Testis (tissue), 2 donors: ENCODE results near the gene EREG.

Experiments
- CTCF ChIP-seq, 3 experiments: fragments of 450-650 bp in 2 of 3; fragments of 200-600 bp in 1 of 3; sonication (generic) in 1 of 3; IDR thresholded peaks; one replicate each; pipeline ENCODE4 v1.5.1; 2016 to 2019; ENCODE audit warnings: antibody characterized with exemption in 3 of 3, mild to moderate bottlenecking in 2 of 3, moderate library complexity in 1 of 3
- POLR2A ChIP-seq: fragments of 450-650 bp; IDR thresholded peaks from one replicate; pipeline ENCODE4 v1.6.1; 2017; ENCODE audit warnings: antibody characterized with exemption, mild to moderate bottlenecking, moderate library complexity

DNA sequence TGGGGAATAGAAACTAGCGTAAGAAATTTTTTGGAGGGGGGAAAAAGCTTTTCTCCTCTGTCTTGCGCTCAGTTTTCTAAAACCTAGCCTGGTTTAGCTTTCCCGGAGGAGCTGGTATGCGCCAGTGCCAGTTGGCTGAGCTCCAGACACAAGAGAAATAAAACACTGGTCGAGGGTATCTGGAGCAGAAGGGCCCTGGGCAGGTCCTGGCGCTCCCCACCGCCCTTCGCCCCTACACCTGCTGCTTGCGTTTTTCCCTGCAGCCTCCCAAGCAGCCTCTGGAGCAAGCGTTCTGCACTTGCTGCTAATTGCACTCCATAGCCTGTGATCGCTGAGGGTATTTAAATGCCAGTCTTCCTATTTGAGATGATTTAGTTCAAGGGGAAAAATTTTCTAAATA is 816 bp downstream of the EREG start:
- TF ChIP-seq CTCF (IDR thresholded peaks at IDR 0.05): no peak
- TF ChIP-seq POLR2A: no peak
